Adrenal gland (tissue), 12 donors: ENCODE data around the gene SMCR8. TPM values are rescaled to one million over a fixed set of nuclear protein-coding genes. Genes with fewer than 3 reads are reported as not detected.
"Not testable (repeated sequence)": the region's sequence is repeated elsewhere in the genome, so short reads cannot be mapped to it uniquely, and the experiment has no call there.

Source experiments
- DNase-seq, 7 donors: peaks; one replicate each; pipeline ENCODE4 v3.0.0-alpha.2; 2019 to 2020
- H3K27ac ChIP-seq, 5 donors: fragments of 200-600 bp; sonication (generic) in 4 of 5; 1 replicate in 3 of 5; 2 replicates in 2 of 5; pipeline versions ENCODE4 v1.5.1 to v1.8.0; 2016 to 2020; ENCODE audit warnings: mild to moderate bottlenecking in 1 of 5
- H3K27me3 ChIP-seq: fragments of 200-600 bp; 2 replicates; pipeline ENCODE4 v1.8.0; 2021
- H3K36me3 ChIP-seq, 2 donors: fragments of 200-600 bp; replicated peaks in 1 of 2; 1 replicate in 1 of 2; 2 replicates in 1 of 2; pipeline versions ENCODE4 v1.5.1 to v1.8.0; 2018 to 2022
- H3K4me1 ChIP-seq, 2 donors: fragments of 200-600 bp; replicated peaks in 1 of 2; 1 replicate in 1 of 2; 2 replicates in 1 of 2; pipeline versions ENCODE4 v1.5.1 to v1.8.0; 2018 to 2021
- H3K4me3 ChIP-seq, 4 donors: fragments of 200-600 bp; sonication (generic) in 3 of 4; one replicate each; pipeline ENCODE4 v1.5.1; 2016 to 2018
- H3K9me3 ChIP-seq, 3 donors: fragments of 200-600 bp; sonication (generic) in 1 of 3; replicated peaks in 1 of 3; 1 replicate in 2 of 3; 2 replicates in 1 of 3; pipeline versions ENCODE4 v1.5.1 to v1.8.0; 2016 to 2021
- POLR2A ChIP-seq, 2 donors: fragments of 450-650 bp; IDR thresholded peaks; one replicate each; pipeline ENCODE4 v1.6.1; 2017; ENCODE audit warnings: antibody characterized with exemption in 2 of 2, mild to moderate bottlenecking in 2 of 2, moderate library complexity in 1 of 2
- WGBS, 4 donors: extraction: QIAGEN DNeasy Blood & Tissue Kit in 2 of 4; methylation state at CpG; one replicate each; pipeline versions ENCODE4 v1.1.5 to v1.1.7; 2013 to 2017; 5-methylcytosine and 5-hydroxymethylcytosine counted together
- intact Hi-C, 2 donors: fragments of 100-400 bp; cut with DNase I; formaldehyde crosslinking; loops; one replicate each; pipeline versions ENCODE4 v1.14.1 to v1.15.0; 2022 to 2023
- polyA plus RNA-seq, 3 donors: library from polyadenylated mRNA; stranded (reverse); fragments of 200-250 nt in 2 of 3; fragments of 350-450 nt in 1 of 3; fragmentation: Illumina TruSeq in 1 of 3; extraction: RNeasy Lipid Tissue Mini Kit (QIAGEN cat#74804) in 1 of 3; gene quantifications; one replicate each; pipeline ENCODE4 v1.2.3, GENCODE V29; 2013 to 2014
- total RNA-seq, 9 donors: library from RNA; depleted of rRNA in 4 of 9; stranded (reverse); fragments of >200 nt in 4 of 9; fragments of 120-200 nt in 1 of 9; fragmentation: NEBNext Ultra II Directional in 1 of 9; extraction: Animal tissue kit (Norgen Biotek cat#: 25700) in 1 of 9; gene quantifications; one replicate each; pipeline versions ENCODE4 v1.1.0 to v1.2.4, GENCODE V29; 2013 to 2023
- TF ChIP-seq, protein P1 (sequence below), 6 experiments: fragments of 450-650 bp in 4 of 6; fragments of 200-600 bp in 2 of 6; sonication (generic) in 1 of 6; IDR thresholded peaks; 1 replicate in 5 of 6; 2 replicates in 1 of 6; pipeline versions ENCODE4 v1.5.1 to v1.8.0; 2016 to 2021; ENCODE audit warnings: antibody characterized with exemption in 6 of 6, mild to moderate bottlenecking in 2 of 6, moderate library complexity in 1 of 6
- donor health status: healthy with polysubstance abuse.
- donor health status: Bipolar disorder and iron deficiency.
- donor health status: DM: yes; HTN: yes; CAD: no.
- donor health status: DM: no; HTN: no; CAD: no.
- donor health status: DM: no; HTN: no; CAD: no.
- donor health status: DM: yes; HTN: yes; CAD: no.

SMCR8 gene
- total and polyA plus RNA-seq, 12 donors = 1.7 to 21.4 (median 16.9) TPM

DNA sequence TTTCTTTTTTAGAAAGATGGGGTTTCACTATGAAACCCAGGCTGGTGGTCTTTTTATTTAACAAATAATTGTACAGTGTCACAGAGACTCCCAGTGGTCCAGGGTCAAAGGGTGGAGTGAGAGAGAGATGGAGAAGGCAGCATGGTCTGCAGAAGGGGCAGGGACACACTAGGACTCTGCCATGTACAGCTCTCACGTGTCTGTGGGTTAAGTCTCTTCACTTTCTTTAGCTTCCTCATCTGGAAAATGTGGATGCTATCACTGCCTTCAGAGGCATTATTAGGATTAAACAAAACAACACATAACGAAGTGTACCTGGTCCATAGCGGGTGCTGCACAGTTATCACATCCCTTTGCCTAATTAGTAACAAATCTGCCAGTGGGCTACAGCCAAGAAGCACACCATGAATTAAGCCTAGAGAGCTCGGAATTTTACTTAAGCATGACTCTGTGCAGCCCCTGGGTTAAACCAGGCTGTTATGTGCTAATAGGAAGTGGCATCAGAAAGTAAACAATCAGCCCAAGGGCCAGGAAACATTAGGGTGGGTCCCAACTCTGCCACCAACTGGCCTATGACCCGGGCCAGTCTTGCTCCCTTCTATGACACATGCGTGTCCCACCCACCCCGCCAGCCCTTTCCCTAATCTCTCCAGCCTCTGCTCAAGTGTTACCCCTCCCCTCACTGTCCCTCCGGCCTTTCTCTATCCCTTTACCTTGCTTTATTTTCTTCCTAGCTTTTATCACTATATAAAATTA, 14.2 kb upstream of the SMCR8 start:
- Histone ChIP-seq H3K27ac (no peak overlapping the region), H3K4me1 (no peaks in the 10 kb centered on the region), H3K36me3 (peaks cover 0 to 69% of the 10 kb centered on the region in 2 donors), H3K27me3 (no peaks in the 10 kb centered on the region), H3K9me3 (no peaks in the 10 kb centered on the region), H3K4me3 (no peak overlapping the region)
- DNase-seq = no peak
- intact Hi-C loops = no loop called here
- 77 to 85% (median 83%) methylated on average over 8 of the region's 8 CpGs for WGBS, 4 donors
- TF ChIP-seq POLR2A (IDR thresholded peaks at IDR 0.05) = no peak
- TF ChIP-seq, protein P1, sequence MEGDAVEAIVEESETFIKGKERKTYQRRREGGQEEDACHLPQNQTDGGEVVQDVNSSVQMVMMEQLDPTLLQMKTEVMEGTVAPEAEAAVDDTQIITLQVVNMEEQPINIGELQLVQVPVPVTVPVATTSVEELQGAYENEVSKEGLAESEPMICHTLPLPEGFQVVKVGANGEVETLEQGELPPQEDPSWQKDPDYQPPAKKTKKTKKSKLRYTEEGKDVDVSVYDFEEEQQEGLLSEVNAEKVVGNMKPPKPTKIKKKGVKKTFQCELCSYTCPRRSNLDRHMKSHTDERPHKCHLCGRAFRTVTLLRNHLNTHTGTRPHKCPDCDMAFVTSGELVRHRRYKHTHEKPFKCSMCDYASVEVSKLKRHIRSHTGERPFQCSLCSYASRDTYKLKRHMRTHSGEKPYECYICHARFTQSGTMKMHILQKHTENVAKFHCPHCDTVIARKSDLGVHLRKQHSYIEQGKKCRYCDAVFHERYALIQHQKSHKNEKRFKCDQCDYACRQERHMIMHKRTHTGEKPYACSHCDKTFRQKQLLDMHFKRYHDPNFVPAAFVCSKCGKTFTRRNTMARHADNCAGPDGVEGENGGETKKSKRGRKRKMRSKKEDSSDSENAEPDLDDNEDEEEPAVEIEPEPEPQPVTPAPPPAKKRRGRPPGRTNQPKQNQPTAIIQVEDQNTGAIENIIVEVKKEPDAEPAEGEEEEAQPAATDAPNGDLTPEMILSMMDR (IDR thresholded peaks at IDR 0.05) = no peak

DNA sequence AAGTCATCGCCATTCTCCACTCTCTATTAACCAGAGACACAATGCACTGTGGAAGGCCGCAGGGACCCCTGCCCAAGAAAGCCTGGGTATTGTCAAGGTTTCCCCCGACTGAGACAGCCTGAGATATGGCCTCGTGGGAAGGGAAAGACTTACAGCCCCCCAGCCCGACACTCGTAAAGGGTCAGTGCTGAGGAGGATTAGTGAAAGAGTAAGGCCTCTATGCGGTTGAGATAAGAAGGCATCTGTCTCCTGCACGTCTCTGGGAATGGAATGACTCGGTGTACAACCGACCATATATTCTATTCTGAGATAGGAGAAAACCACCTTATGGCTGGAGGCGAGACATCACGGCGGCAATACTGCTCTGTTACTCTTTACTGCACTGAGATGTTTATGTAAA, 11.9 kb upstream of the SMCR8 start:
- H3K27me3 ChIP-seq, H3K4me1 ChIP-seq, H3K27ac ChIP-seq, H3K9me3 ChIP-seq, H3K4me3 ChIP-seq, intact Hi-C loops, DNase-seq: not testable (repeated sequence)
- WGBS, 4 donors = 81 to 91% (median 86%) methylated on average over 13 of the region's 13 CpGs
- H3K36me3 ChIP-seq = peaks cover 0 to 91% of the 10 kb centered on the region in 2 donors

DNA sequence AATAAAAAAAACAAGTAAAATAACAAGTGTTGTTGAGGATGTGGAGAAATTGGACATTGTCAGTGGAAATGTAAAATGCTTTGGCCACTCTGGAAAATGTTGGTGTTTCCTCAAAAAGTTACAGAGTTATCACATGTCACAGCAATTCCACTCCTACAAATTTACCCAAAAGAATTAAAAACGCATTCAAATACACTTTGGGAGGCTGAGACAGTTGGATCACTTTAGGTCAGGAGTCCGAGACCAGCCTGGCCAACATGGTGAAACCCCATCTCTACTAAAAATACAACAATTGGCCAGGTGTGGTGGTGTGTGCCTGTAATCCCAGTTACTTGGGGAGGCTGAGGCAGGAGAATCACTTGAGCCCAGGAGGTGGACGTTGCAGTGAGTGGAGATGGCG, 5.9 kb upstream of the SMCR8 start:
- H3K36me3 ChIP-seq = peaks cover 0 to 45% of the 10 kb centered on the region in 2 donors
- H3K9me3 ChIP-seq = no peaks in the 10 kb centered on the region
- no peak overlapping the region for H3K4me3 ChIP-seq
- WGBS, 4 donors = 96 to 98% (median 97%) methylated on average over 4 of the region's 4 CpGs
- peaks cover 8 to 21% of the 10 kb centered on the region in 2 donors for H3K4me1 ChIP-seq
- intact Hi-C loops = no loop called here
- no peak overlapping the region for H3K27ac ChIP-seq
- TF ChIP-seq, protein P1 (IDR thresholded peaks at IDR 0.05) = no peak
- no peak for TF ChIP-seq POLR2A (IDR thresholded peaks at IDR 0.05)
- DNase-seq = no peak
- H3K27me3 ChIP-seq = no peaks in the 10 kb centered on the region

DNA sequence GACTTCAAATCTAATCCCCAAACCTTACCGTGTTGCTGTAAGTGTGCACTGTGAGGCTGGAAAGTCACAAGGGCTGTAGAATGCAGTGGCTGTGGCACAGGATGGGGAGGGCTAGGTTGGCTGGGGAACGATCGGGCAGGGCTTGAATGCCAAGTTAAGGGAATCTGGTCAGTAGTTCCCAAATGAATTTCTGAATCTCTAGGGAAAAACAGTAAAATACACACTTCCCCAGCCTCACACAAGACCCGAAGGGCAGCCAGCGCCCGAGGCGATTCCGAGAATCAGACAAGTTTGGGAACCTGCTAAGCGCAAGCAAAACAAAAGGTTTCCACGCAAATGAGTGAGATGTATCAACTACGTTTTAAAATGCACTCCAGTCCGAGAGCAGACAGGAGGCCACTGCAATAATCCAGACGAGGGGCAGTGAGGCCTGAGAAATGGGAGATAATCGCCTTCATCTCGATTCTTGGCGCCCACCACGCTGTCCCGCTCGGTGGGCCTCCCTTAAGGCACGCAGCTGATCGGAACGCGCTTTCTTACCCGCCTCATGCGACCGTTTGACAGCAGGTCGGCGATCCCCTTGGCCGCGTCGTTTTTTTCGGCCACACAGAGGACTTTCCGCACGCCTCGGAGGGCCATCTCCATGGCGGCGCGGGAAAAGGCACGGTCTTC, 898 bp upstream of the SMCR8 start:
- WGBS, 4 donors = 0 to 1% (median 0%) methylated on average over 15 to 39 of the region's 39 CpGs
- DNase-seq = peak in 1 of 7 donors; percentile 60
- no peaks in the 10 kb centered on the region for H3K27me3 ChIP-seq
- no peak for TF ChIP-seq POLR2A (IDR thresholded peaks at IDR 0.05)
- TF ChIP-seq, protein P1 (IDR thresholded peaks at IDR 0.05) = no peak
- peak overlapping the region; percentile 49 to 84 (median 54) for H3K4me3 ChIP-seq
- peaks cover 0 to 21% of the 10 kb centered on the region in 2 donors for H3K36me3 ChIP-seq
- no peaks in the 10 kb centered on the region for H3K9me3 ChIP-seq
- intact Hi-C loops = no loop called here
- peak overlapping the region; percentile 14 to 95 (median 94) for H3K27ac ChIP-seq
- H3K4me1 ChIP-seq = peaks cover 16 to 60% of the 10 kb centered on the region in 2 donors
